ENCODE data around the gene ARID3B. TPM values are rescaled to one million over a fixed set of nuclear protein-coding genes. Genes with fewer than 3 reads are reported as not detected.
A peak's percentile ranks its signal among the peaks of the same experiment; 100 is the strongest.

Gene ARID3B
- total and polyA plus RNA-seq, 7 experiments from 2014 or later: 5.1 to 45.4 (median 36.6) TPM

DNA sequence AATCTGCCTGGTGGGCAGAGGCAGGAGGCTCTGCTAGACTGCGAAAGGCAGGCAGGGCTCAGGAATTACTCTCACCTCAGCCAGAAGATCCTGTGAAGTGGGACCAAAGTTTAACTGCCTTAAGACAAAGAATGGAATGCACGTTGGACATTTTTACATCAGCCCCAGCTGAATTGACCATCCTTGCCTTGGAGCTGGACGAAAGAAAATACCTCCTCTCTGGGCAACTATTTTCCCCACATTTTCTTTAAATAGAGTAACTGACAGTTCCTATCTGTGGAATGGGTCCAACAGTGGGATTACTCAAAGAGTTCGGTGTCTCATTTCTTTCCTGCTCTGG lies 28.7 kb downstream of the ARID3B start:
- DNase-seq (no peak), ATAC-seq (no peak)
- Histone ChIP-seq H3K9me3 (ENCODE audit: control insufficient read depth in 2 of 3, low read length in 3 of 3) (no peaks in the 10 kb centered on the region), H3K27ac (ENCODE audit: low read depth, low read length) (no peak overlapping the region), H3K4me3 (ENCODE audit: low read length) (no peak overlapping the region), H3K4me1 (ENCODE audit: control insufficient read depth in 2 of 2, insufficient read depth in 2 of 2, low read length in 2 of 2) (peaks cover 0 to 5% of the 10 kb centered on the region in 2 donors), H3K27me3 (ENCODE audit: control insufficient read depth in 2 of 2, insufficient read depth in 2 of 2, low read length in 2 of 2) (no peaks in the 10 kb centered on the region), H3K36me3 (ENCODE audit: control insufficient read depth in 2 of 3, insufficient read depth in 3 of 3, low read length in 3 of 3) (peaks cover 18 to 59% (median 23%) of the 10 kb centered on the region in 3 experiments)
- Mint-ChIP-seq H3K27me3 (no peaks in the 10 kb centered on the region), H3K9me3 (no peaks in the 10 kb centered on the region), H3K36me3 (peaks cover 0 to 50% (median 20%) of the 10 kb centered on the region in 5 donors), H3K4me1 (peaks cover 21 to 44% (median 31%) of the 10 kb centered on the region in 7 donors), H3K27ac (no peak overlapping the region), H3K4me3 (no peak overlapping the region)
- CTCF ChIA-PET: no interaction called here
- intact Hi-C loops (cut with micrococcal nuclease): no loop called here
- POLR2A ChIA-PET: interaction anchor here (0.6 kb wide), 1 partner anchor 552 kb away, joined by 3 read pairs; no protein-coding TSS in a partner anchor

DNA sequence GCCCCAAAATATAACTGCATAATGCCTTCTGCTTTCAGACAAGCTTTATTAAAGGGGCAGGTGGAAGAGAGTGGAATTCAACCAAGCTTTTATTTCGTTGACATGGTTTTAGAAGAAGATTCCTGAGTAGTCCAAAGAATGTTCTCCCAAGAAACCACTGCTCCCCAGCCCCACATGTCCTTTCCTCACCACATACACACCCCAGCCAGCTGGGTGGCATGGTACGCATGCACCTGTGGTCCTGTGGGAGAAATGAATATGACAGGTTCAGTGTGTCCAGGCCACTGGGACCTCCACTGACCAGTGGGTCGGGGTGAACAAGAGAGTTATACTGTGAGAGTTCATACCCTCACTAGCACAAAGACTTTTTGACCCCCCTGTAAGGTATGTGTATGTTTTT lies 30.2 kb downstream of the ARID3B start:
- DNase-seq: no peak
- H3K27me3 ChIP-seq (ENCODE audit: control insufficient read depth in 2 of 2, insufficient read depth in 2 of 2, low read length in 2 of 2): no peaks in the 10 kb centered on the region
- H3K36me3 ChIP-seq (ENCODE audit: control insufficient read depth in 2 of 3, insufficient read depth in 3 of 3, low read length in 3 of 3): peaks cover 18 to 74% (median 24%) of the 10 kb centered on the region in 3 experiments
- Mint-ChIP-seq H3K27me3 (no peaks in the 10 kb centered on the region), H3K36me3 (peaks cover 0 to 49% (median 16%) of the 10 kb centered on the region in 5 donors), H3K9me3 (no peaks in the 10 kb centered on the region), H3K27ac (no peak overlapping the region), H3K4me3 (no peak overlapping the region), H3K4me1 (peaks cover 16 to 38% (median 25%) of the 10 kb centered on the region in 7 donors)
- intact Hi-C loops (cut with micrococcal nuclease): no loop called here
- ChIA-PET POLR2A (interaction anchor here (1.1 kb wide), 1 partner anchor 42 kb away, joined by 3 read pairs; no protein-coding TSS in a partner anchor), CTCF (no interaction called here)
- H3K9me3 ChIP-seq (ENCODE audit: control insufficient read depth in 2 of 3, low read length in 3 of 3): no peaks in the 10 kb centered on the region
- no peak overlapping the region for H3K4me3 ChIP-seq (ENCODE audit: low read length)
- ATAC-seq: no peak
- H3K4me1 ChIP-seq (ENCODE audit: control insufficient read depth in 2 of 2, insufficient read depth in 2 of 2, low read length in 2 of 2): peaks cover 0 to 5% of the 10 kb centered on the region in 2 donors
- no peak overlapping the region for H3K27ac ChIP-seq (ENCODE audit: low read depth, low read length)

DNA sequence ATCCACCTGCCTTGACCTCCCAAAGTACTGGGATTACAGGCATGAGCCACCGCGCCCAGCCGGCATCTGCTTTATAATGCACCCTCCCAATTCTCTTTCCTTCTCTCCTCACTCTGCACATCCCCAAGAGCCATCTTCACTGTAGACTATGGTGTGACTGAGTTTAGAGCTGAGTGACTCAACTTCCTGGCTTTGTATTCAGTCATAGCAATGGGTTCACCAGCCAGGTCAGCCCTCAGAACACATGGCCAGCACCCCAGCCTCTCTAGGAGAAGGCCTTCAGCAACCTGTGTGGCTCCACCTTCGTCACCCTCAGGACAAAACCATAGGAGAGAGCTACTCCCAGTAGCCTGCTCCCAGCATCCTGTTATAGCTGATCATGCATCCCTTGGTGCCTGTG lies 33.0 kb downstream of the ARID3B start:
- intact Hi-C loops (cut with micrococcal nuclease): no loop called here
- Mint-ChIP-seq H3K4me1 (peaks cover 0 to 17% (median 2%) of the 10 kb centered on the region in 7 donors), H3K27me3 (no peaks in the 10 kb centered on the region), H3K4me3 (peak overlapping the region in 1 of 10 donors; percentile 12), H3K27ac (peak overlapping the region in 3 of 9 donors; percentile 30 to 46 (median 32)), H3K9me3 (no peaks in the 10 kb centered on the region), H3K36me3 (peaks cover 4 to 51% (median 20%) of the 10 kb centered on the region in 5 donors)
- POLR2A ChIA-PET: no interaction called here
- Histone ChIP-seq H3K27ac (ENCODE audit: low read depth, low read length) (no peak overlapping the region), H3K27me3 (ENCODE audit: control insufficient read depth in 2 of 2, insufficient read depth in 2 of 2, low read length in 2 of 2) (no peaks in the 10 kb centered on the region), H3K4me1 (ENCODE audit: control insufficient read depth in 2 of 2, insufficient read depth in 2 of 2, low read length in 2 of 2) (no peaks in the 10 kb centered on the region), H3K36me3 (ENCODE audit: control insufficient read depth in 2 of 3, insufficient read depth in 3 of 3, low read length in 3 of 3) (peaks cover 18 to 95% (median 22%) of the 10 kb centered on the region in 3 experiments), H3K4me3 (ENCODE audit: low read length) (no peak overlapping the region), H3K9me3 (ENCODE audit: control insufficient read depth in 2 of 3, low read length in 3 of 3) (no peaks in the 10 kb centered on the region)
- ATAC-seq (no peak), DNase-seq (no peak)
- CTCF ChIA-PET: no interaction called here

DNA sequence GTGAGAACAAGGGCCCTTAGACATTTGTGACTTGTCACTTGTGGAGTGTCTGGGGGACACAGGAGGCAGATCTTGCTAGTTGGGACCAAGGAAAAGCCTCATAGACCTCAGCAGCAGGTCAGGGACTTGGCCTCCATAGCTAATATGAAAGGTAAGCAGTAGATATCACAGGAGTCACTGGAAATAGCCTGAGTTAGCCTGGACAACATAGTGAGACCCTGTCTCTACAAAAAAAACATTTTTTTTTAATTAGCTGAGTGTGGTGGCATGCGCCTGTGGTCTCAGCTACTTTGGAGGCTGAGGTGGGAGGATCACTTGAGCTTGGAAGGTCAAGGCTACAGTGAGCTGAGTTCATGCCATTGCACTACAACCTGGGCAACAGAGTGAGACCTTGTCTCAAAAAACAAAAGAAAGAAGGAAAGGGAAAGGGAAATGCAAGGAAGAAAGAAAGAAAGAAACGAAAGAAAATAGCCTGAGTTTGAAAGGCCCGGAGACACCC lies 37.5 kb downstream of the ARID3B start:
- Mint-ChIP-seq H3K27ac (peak overlapping the region in 3 of 9 donors; percentile 4 to 62 (median 28)), H3K4me3 (no peak overlapping the region), H3K27me3 (no peaks in the 10 kb centered on the region), H3K9me3 (peaks cover 0 to 1% (median 0%) of the 10 kb centered on the region in 11 donors), H3K4me1 (peaks cover 0 to 15% (median 0%) of the 10 kb centered on the region in 7 donors), H3K36me3 (peaks cover 4 to 37% (median 13%) of the 10 kb centered on the region in 5 donors)
- intact Hi-C loops (cut with micrococcal nuclease): loop anchor here in 1 of 2 donors (5.0 kb wide), 1 partner anchor 36 kb away; the partner anchor contains the start of gene ARID3B
- Histone ChIP-seq H3K9me3 (ENCODE audit: control insufficient read depth in 2 of 3, low read length in 3 of 3) (no peaks in the 10 kb centered on the region), H3K27me3 (ENCODE audit: control insufficient read depth in 2 of 2, insufficient read depth in 2 of 2, low read length in 2 of 2) (no peaks in the 10 kb centered on the region), H3K4me3 (ENCODE audit: low read length) (no peak overlapping the region), H3K27ac (ENCODE audit: low read depth, low read length) (no peak overlapping the region), H3K4me1 (ENCODE audit: control insufficient read depth in 2 of 2, insufficient read depth in 2 of 2, low read length in 2 of 2) (no peaks in the 10 kb centered on the region), H3K36me3 (ENCODE audit: control insufficient read depth in 2 of 3, insufficient read depth in 3 of 3, low read length in 3 of 3) (peaks cover 7 to 85% (median 12%) of the 10 kb centered on the region in 3 experiments)
- ChIA-PET CTCF (no interaction called here), POLR2A (no interaction called here)
- ATAC-seq: no peak
- no peak for DNase-seq

DNA sequence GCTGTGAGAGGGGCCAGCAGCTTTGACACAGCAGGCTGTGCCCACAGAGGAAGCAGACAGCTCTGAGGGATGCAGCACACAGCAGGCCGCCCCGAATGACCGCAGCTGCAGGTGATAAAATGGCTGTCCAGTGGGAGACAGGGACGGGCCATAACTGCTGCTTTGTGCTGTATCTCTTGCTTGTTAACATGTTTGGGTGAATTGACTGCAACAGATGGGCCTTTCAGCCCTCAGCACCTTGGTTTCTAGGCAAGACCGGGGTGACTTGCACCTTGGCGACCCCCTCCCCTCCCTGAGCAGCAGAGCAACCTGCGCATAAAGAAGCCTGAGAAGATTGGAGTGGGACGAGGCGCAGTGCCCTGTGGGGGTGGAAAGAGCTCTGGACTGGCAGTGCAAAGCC lies 38.0 kb downstream of the ARID3B start:
- H3K36me3 ChIP-seq (ENCODE audit: control insufficient read depth in 2 of 3, insufficient read depth in 3 of 3, low read length in 3 of 3): peaks cover 3 to 82% (median 10%) of the 10 kb centered on the region in 3 experiments
- CTCF ChIA-PET: no interaction called here
- H3K27ac Mint-ChIP-seq: peak overlapping the region in 4 of 9 donors; percentile 14 to 62 (median 54)
- H3K4me3 ChIP-seq (ENCODE audit: low read length): no peak overlapping the region
- H3K4me1 ChIP-seq (ENCODE audit: control insufficient read depth in 2 of 2, insufficient read depth in 2 of 2, low read length in 2 of 2): no peaks in the 10 kb centered on the region
- no peak for ATAC-seq
- H3K4me1 Mint-ChIP-seq: peaks cover 0 to 16% (median 0%) of the 10 kb centered on the region in 7 donors
- no peak overlapping the region for H3K27ac ChIP-seq (ENCODE audit: low read depth, low read length)
- no peaks in the 10 kb centered on the region for H3K27me3 ChIP-seq (ENCODE audit: control insufficient read depth in 2 of 2, insufficient read depth in 2 of 2, low read length in 2 of 2)
- H3K9me3 Mint-ChIP-seq: peaks cover 0 to 1% (median 0%) of the 10 kb centered on the region in 11 donors
- peaks cover 4 to 33% (median 10%) of the 10 kb centered on the region in 5 donors for H3K36me3 Mint-ChIP-seq
- no peak for DNase-seq
- no peaks in the 10 kb centered on the region for H3K27me3 Mint-ChIP-seq
- no peaks in the 10 kb centered on the region for H3K9me3 ChIP-seq (ENCODE audit: control insufficient read depth in 2 of 3, low read length in 3 of 3)
- POLR2A ChIA-PET: no interaction called here
- intact Hi-C loops (cut with micrococcal nuclease): loop anchor here in 1 of 2 donors (5.0 kb wide), 1 partner anchor 37 kb away; the partner anchor contains the start of gene ARID3B
- H3K4me3 Mint-ChIP-seq: no peak overlapping the region

DNA sequence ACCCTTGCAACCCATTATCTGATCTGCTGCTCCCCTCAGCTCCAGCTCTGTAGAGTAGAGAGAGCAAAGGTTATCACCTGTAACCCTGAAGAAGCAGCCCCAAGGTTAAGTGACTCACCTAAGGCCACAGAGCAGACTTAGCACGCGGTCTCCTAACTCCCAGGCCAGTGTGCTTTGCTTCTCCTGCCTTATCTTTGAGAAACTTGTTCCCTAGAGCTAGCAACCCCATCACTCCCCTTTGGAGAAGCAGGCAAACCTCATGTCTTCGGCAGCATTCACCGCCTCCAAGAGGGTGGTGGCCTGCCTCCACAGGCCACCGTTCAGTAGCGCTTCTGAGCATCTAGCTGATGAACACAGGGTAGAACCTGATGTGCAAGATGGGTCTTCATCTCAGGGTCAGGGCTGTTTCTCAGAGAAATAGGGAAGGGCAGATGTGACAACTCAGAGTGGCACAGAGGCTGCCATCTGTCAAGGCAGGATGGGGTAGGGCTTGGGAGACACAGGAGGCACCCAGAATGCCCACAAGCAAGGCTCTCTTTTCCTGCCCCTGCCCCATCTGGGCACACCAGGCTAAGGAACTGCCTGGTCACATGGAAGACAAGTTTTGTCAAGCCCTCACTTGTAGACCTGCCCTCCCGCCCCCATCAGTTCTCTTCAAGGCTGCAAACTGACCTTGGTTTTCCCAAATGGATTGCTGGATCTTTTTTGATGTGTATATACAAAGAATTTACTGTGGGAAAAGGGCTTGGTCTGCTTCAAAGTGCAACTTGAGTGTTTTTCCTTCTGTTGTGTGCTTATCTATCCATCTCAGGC lies 39.7 kb downstream of the ARID3B start:
- no peaks in the 10 kb centered on the region for H3K4me1 ChIP-seq (ENCODE audit: control insufficient read depth in 2 of 2, insufficient read depth in 2 of 2, low read length in 2 of 2)
- no peak overlapping the region for H3K4me3 ChIP-seq (ENCODE audit: low read length)
- H3K27me3 Mint-ChIP-seq: no peaks in the 10 kb centered on the region
- ATAC-seq: no peak
- intact Hi-C loops (cut with micrococcal nuclease): no loop called here
- peaks cover 0 to 1% (median 0%) of the 10 kb centered on the region in 11 donors for H3K9me3 Mint-ChIP-seq
- no peaks in the 10 kb centered on the region for H3K9me3 ChIP-seq (ENCODE audit: control insufficient read depth in 2 of 3, low read length in 3 of 3)
- no peak overlapping the region for H3K4me3 Mint-ChIP-seq
- ChIA-PET POLR2A (no interaction called here), CTCF (no interaction called here)
- peaks cover 0 to 82% (median 10%) of the 10 kb centered on the region in 3 experiments for H3K36me3 ChIP-seq (ENCODE audit: control insufficient read depth in 2 of 3, insufficient read depth in 3 of 3, low read length in 3 of 3)
- H3K27ac Mint-ChIP-seq: peak overlapping the region in 2 of 9 donors; percentile 9 to 63
- no peak for DNase-seq
- peaks cover 0 to 18% (median 0%) of the 10 kb centered on the region in 7 donors for H3K4me1 Mint-ChIP-seq
- H3K36me3 Mint-ChIP-seq: peaks cover 3 to 23% (median 4%) of the 10 kb centered on the region in 5 donors
- no peaks in the 10 kb centered on the region for H3K27me3 ChIP-seq (ENCODE audit: control insufficient read depth in 2 of 2, insufficient read depth in 2 of 2, low read length in 2 of 2)
- no peak overlapping the region for H3K27ac ChIP-seq (ENCODE audit: low read depth, low read length)

All from naive thymus-derived CD4-positive, alpha-beta T cell (primary cell).